Transverse colon (tissue), 4 donors: ENCODE measurements around the gene EDNRB.

Experiments used
- CTCF ChIP-seq, 5 experiments: fragments of 200-600 bp in 3 of 5; fragments of 450-650 bp in 2 of 5; sonication (generic) in 3 of 5; IDR thresholded peaks; 1 replicate in 2 of 5; 2 replicates in 3 of 5; pipeline ENCODE4 v1.5.1; 2016 to 2017; ENCODE audit warnings: antibody characterized with exemption in 5 of 5, inconsistent platforms in 3 of 5, mild to moderate bottlenecking in 2 of 5, moderate library complexity in 1 of 5
- EP300 ChIP-seq: sonication (generic); formaldehyde crosslinking; IDR thresholded peaks from one replicate; pipeline ENCODE4 v1.6.1; 2017; ENCODE audit warnings: antibody characterized with exemption, low read depth
- POLR2A ChIP-seq: fragments of 450-650 bp; IDR thresholded peaks from one replicate; pipeline ENCODE4 v1.6.1; 2016; ENCODE audit warnings: antibody characterized with exemption, mild to moderate bottlenecking, moderate library complexity
- POLR2AphosphoS5 ChIP-seq, 3 donors: sonication (generic); formaldehyde crosslinking; IDR thresholded peaks; one replicate each; pipeline ENCODE4 v1.6.1; 2016; ENCODE audit warnings: antibody characterized with exemption in 3 of 3

GRCh38 chr13:77913003-77913402, 5.6 kb downstream of the EDNRB start:
- TF ChIP-seq POLR2A: no peak
- no peak for TF ChIP-seq CTCF (IDR thresholded peaks at IDR 0.05)
- no peak for TF ChIP-seq EP300
- TF ChIP-seq POLR2AphosphoS5 (IDR thresholded peaks at IDR 0.05): no peak
